Measurements from ENCODE around the gene DCP1A. TPM values are rescaled to one million over a fixed set of nuclear protein-coding genes. Genes with fewer than 3 reads are reported as not detected.

Gene DCP1A
- total and polyA plus RNA-seq, 2 of the 13 experiments (the other 11 are each of a cell fraction or from before 2014, with no cell fraction given) = 14.2 to 41.2 TPM

- TF ChIP-seq ZBTB20 (CRISPR knock-in tag; IDR thresholded peaks at IDR 0.05; ENCODE audit: borderline replicate concordance, low read depth) (peak; percentile 92), PRDM10 (CRISPR knock-in tag; IDR thresholded peaks at IDR 0.05; ENCODE audit: low read depth) (peak; percentile 93), MIXL1 (CRISPR knock-in tag; IDR thresholded peaks at IDR 0.05) (peak; percentile 95), E2F2 (CRISPR knock-in tag; IDR thresholded peaks at IDR 0.05; ENCODE audit: borderline replicate concordance) (peak; percentile 85; the same call in 1 of the 2 replicates), ZBTB26 (CRISPR knock-in tag; IDR thresholded peaks at IDR 0.05; ENCODE audit: borderline replicate concordance) (peak; percentile 54; the same call in 1 of the 2 replicates), KLF12 (CRISPR knock-in tag; IDR thresholded peaks at IDR 0.05; ENCODE audit: borderline replicate concordance) (peak; percentile 98), ZC3H4 (CRISPR knock-in tag; IDR thresholded peaks at IDR 0.05; ENCODE audit: borderline replicate concordance) (no peak; the same call in 1 of the 2 replicates), ZNF775 (CRISPR knock-in tag; IDR thresholded peaks at IDR 0.05; ENCODE audit: borderline replicate concordance) (no peak), ZSCAN9 (CRISPR knock-in tag; IDR thresholded peaks at IDR 0.05; ENCODE audit: borderline replicate concordance) (peak; percentile 96), ZNF850 (CRISPR knock-in tag; conservative IDR thresholded peaks at IDR 0.05) (no peak), MNT (IDR thresholded peaks at IDR 0.05) (peak; percentile 56), PLRG1 (conservative IDR thresholded peaks at IDR 0.05) (no peak), ZNF563 (CRISPR knock-in tag; IDR thresholded peaks at IDR 0.05) (peak; percentile 96), TEF (CRISPR knock-in tag; IDR thresholded peaks at IDR 0.05) (peak; percentile 37; the same call in 1 of the 2 replicates), ZNF468 (CRISPR knock-in tag; IDR thresholded peaks at IDR 0.05) (peak; percentile 92), ZNF737 (CRISPR knock-in tag; IDR thresholded peaks at IDR 0.05; ENCODE audit: borderline replicate concordance) (no peak; the same call in 1 of the 2 replicates), ZNF382 (CRISPR knock-in tag; IDR thresholded peaks at IDR 0.05; ENCODE audit: borderline replicate concordance) (no peak), DNMT1 (CRISPR knock-in tag; IDR thresholded peaks at IDR 0.05) (peak; percentile 92; the same call in 1 of the 2 replicates)
Observed at GRCh38 chr3:53347261-53348064, at the start of gene DCP1A (continued).
